ENCODE data around the gene DOCK9. TPM values are rescaled to one million over a fixed set of nuclear protein-coding genes. Genes with fewer than 3 reads are reported as not detected.

DOCK9 gene
- total and polyA plus RNA-seq, 9 of the 15 experiments (the other 6 are each of a cell fraction or from before 2014, with no cell fraction given), result 3.5 to 25.3 (median 16.7) TPM

- TF ChIP-seq ZNF133 (CRISPR knock-in tag; IDR thresholded peaks at IDR 0.05) (no peak), TAF15 (IDR thresholded peaks at IDR 0.05; ENCODE audit: low read depth, low read length) (no peak), U2AF2 (optimal IDR thresholded peaks at IDR 0.05; ENCODE audit: low read depth, low read length) (no peak), ZNF57 (CRISPR knock-in tag; IDR thresholded peaks at IDR 0.05) (no peak)
- TF ChIP-seq, protein P1, sequence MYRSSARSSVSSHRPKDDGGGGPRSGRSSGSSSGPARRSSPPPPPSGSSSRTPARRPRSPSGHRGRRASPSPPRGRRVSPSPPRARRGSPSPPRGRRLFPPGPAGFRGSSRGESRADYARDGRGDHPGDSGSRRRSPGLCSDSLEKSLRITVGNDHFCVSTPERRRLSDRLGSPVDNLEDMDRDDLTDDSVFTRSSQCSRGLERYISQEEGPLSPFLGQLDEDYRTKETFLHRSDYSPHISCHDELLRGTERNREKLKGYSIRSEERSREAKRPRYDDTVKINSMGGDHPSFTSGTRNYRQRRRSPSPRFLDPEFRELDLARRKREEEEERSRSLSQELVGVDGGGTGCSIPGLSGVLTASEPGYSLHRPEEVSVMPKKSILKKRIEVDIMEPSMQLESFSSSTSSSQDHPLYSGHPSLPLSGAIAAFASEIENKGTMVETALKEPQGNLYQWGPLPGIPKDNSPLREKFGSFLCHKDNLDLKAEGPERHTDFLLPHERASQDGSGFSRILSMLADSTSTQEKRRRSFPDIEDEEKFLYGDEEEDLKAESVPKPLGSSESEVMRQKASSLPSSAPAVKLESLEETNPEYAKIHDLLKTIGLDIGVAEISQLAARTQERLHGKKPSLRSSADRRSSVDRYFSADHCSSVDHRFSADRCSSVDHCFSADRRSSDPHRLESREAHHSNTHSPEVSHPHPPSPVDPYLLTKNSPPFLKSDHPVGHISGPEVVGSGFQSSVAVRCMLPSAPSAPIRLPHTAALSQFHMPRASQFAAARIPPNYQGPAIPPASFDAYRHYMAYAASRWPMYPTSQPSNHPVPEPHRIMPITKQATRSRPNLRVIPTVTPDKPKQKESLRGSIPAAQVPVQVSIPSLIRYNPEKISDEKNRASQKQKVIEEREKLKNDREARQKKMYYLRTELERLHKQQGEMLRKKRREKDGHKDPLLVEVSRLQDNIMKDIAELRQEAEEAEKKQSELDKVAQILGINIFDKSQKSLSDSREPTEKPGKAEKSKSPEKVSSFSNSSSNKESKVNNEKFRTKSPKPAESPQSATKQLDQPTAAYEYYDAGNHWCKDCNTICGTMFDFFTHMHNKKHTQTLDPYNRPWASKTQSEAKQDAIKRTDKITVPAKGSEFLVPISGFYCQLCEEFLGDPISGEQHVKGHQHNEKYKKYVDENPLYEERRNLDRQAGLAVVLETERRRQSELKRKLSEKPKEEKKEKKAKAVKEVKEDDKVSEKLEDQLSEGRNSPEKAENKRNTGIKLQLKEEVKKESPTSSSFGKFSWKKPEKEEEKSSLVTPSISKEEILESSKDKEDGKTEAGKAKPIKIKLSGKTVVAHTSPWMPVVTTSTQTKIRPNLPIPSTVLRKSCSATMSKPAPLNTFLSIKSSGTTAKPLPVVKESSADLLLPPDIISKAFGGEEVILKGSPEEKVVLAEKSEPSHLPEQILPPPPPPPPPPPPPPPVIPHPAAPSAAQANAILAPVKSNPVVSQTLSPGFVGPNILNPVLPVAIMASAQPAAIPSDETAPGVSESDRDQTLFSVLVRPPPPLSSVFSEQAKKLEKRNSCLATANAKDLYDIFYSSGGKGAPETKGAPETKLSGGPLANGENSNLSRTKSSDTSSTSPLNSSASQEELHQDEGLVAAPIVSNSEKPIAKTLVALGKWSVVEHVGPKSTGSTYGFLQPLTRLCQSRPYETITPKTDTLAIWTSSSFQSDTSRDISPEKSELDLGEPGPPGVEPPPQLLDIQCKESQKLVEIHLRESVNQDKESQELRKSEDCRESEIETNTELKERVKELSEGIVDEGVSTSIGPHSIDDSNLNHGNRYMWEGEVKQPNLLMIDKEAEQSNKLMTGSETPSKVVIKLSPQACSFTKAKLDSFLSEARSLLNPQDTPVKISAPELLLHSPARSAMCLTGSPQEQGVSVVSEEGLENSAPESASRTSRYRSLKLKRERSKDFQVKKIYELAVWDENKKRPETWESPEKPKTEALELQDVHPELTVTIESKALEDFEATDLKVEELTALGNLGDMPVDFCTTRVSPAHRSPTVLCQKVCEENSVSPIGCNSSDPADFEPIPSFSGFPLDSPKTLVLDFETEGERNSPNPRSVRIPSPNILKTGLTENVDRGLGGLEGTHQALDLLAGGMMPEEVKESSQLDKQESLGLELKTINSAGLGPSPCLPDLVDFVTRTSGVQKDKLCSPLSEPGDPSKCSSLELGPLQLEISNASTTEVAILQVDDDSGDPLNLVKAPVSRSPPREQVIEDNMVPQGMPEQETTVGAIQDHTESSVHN (IDR thresholded peaks at IDR 0.05; ENCODE audit: borderline replicate concordance in 1 of 2, low read depth in 1 of 2), result no peak
- TF ChIP-seq, protein P2, sequence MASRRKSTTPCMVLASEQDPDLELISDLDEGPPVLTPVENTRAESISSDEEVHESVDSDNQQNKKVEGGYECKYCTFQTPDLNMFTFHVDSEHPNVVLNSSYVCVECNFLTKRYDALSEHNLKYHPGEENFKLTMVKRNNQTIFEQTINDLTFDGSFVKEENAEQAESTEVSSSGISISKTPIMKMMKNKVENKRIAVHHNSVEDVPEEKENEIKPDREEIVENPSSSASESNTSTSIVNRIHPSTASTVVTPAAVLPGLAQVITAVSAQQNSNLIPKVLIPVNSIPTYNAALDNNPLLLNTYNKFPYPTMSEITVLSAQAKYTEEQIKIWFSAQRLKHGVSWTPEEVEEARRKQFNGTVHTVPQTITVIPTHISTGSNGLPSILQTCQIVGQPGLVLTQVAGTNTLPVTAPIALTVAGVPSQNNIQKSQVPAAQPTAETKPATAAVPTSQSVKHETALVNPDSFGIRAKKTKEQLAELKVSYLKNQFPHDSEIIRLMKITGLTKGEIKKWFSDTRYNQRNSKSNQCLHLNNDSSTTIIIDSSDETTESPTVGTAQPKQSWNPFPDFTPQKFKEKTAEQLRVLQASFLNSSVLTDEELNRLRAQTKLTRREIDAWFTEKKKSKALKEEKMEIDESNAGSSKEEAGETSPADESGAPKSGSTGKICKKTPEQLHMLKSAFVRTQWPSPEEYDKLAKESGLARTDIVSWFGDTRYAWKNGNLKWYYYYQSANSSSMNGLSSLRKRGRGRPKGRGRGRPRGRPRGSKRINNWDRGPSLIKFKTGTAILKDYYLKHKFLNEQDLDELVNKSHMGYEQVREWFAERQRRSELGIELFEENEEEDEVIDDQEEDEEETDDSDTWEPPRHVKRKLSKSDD (conservative IDR thresholded peaks at IDR 0.05; ENCODE audit: low read length), result no peak
- no TSS peak for BruUV-seq (replicated peaks)
- DNase-seq (ENCODE audit: extremely low read depth in 1 of 4, low spot score in 3 of 4), result no peak
- Histone ChIP-seq H3K4me1 (replicated peaks in 1 of 2; ENCODE audit: control insufficient read depth in 2 of 2, insufficient read depth in 2 of 2, low read length in 2 of 2) (no peaks in the 10 kb centered on the region), H2AFZ (ENCODE audit: low read depth, low read length) (no peak overlapping the region), H3K4me3 (no peak overlapping the region), H3K9me1 (ENCODE audit: control insufficient read depth, insufficient read depth, low read length) (no peaks in the 10 kb centered on the region), H3K9me3 (replicated peaks; ENCODE audit: control insufficient read depth, insufficient read depth, low read depth, low read length) (no peaks in the 10 kb centered on the region), H3K27me3 (ENCODE audit: control insufficient read depth in 2 of 2, insufficient read depth in 2 of 2, low read length in 2 of 2) (no peaks in the 10 kb centered on the region), H3K27ac (ENCODE audit: extremely low read depth, low read depth, low read length) (no peak overlapping the region), H3K79me2 (ENCODE audit: control insufficient read depth, insufficient read depth, low read length) (no peaks in the 10 kb centered on the region), H3K36me3 (ENCODE audit: control insufficient read depth, insufficient read depth, low read length) (peaks cover 11% of the 10 kb centered on the region; the same call in 1 of the 3 replicates), H3K4me2 (ENCODE audit: insufficient read depth, low read length) (no peak overlapping the region), H3K9ac (ENCODE audit: insufficient read depth in 1 of 2, low read depth in 2 of 2, low read length in 2 of 2) (no peak overlapping the region), H4K20me1 (replicated peaks; ENCODE audit: control insufficient read depth, insufficient read depth, low read length) (no peaks in the 10 kb centered on the region)
- intact Hi-C loops (cut with micrococcal nuclease) (loop anchor here (10.0 kb wide), 1 partner anchor 134 kb away; no protein-coding TSS in a partner anchor), in situ Hi-C loops (cut with MboI) (no loop called here)
- ChIA-PET POLR2A (no interaction called here), CTCF (ENCODE audit: low intra/inter-chr PET ratio) (interaction anchor here (0.5 kb wide), 1 partner anchor 92 kb away, joined by 3 read pairs; no protein-coding TSS in a partner anchor)
- ATAC-seq, result no peak
- no peak for FAIRE-seq
- 86% methylated on average over 4 of the region's 5 CpGs for WGBS (ENCODE audit: insufficient coverage, low coverage, missing lambda C conversion rate)
Observed at GRCh38 chr13:98890925-98891324, 86.9 kb downstream of the DOCK9 start.

Measured in K562 (cell line).